HEK293 (cell line): Measurements from ENCODE around the gene RRP8.

ENCODE experiments used
- GLIS2 ChIP-seq: fragments of 450-650 bp; formaldehyde crosslinking; IDR thresholded peaks from 2 replicates; pipeline ENCODE4 v1.5.1; 2016; ENCODE audit warnings: missing biosample characterization, missing genetic modification characterization
- INSM2 ChIP-seq: fragments of 450-650 bp; formaldehyde crosslinking; IDR thresholded peaks from 2 replicates; pipeline ENCODE4 v1.5.1; 2016; ENCODE audit warnings: missing biosample characterization, missing genetic modification characterization
- KLF10 ChIP-seq: fragments of 450-650 bp; IDR thresholded peaks from 2 replicates; pipeline ENCODE4 v1.5.1; 2018; ENCODE audit warnings: missing biosample characterization, mild to moderate bottlenecking, missing genetic modification characterization
- KLF17 ChIP-seq: fragments of 450-650 bp; formaldehyde crosslinking; IDR thresholded peaks from 2 replicates; pipeline ENCODE4 v1.5.1; 2016; ENCODE audit warnings: missing biosample characterization, missing genetic modification characterization
- KLF7 ChIP-seq: fragments of 450-650 bp; formaldehyde crosslinking; IDR thresholded peaks from 2 replicates; pipeline ENCODE4 v1.5.1; 2016; ENCODE audit warnings: missing biosample characterization, missing genetic modification characterization, borderline replicate concordance
- KLF8 ChIP-seq: fragments of 450-650 bp; formaldehyde crosslinking; IDR thresholded peaks from 2 replicates; pipeline ENCODE4 v1.5.1; 2016; ENCODE audit warnings: missing biosample characterization, missing genetic modification characterization
- SCRT2 ChIP-seq: fragments of 450-650 bp; formaldehyde crosslinking; IDR thresholded peaks from 2 replicates; pipeline ENCODE4 v1.5.1; 2016; ENCODE audit warnings: missing biosample characterization, missing genetic modification characterization
- SP7 ChIP-seq: fragments of 450-650 bp; formaldehyde crosslinking; IDR thresholded peaks from 2 replicates; pipeline ENCODE4 v1.5.1; 2016; ENCODE audit warnings: missing biosample characterization, missing genetic modification characterization
- TRIM28 ChIP-seq: IDR thresholded peaks from 2 replicates; pipeline ENCODE4 v1.6.1; 2011; ENCODE audit warnings: low read length, control low read depth, borderline replicate concordance
- YY1 ChIP-seq: fragments of 450-650 bp; formaldehyde crosslinking; IDR thresholded peaks from 2 replicates; pipeline ENCODE4 v1.5.1; 2018; ENCODE audit warnings: missing biosample characterization, missing genetic modification characterization
- ZBTB11 ChIP-seq: fragments of 450-650 bp; formaldehyde crosslinking; conservative IDR thresholded peaks from 2 replicates; pipeline ENCODE4 v1.5.1; 2016; ENCODE audit warnings: low read depth, missing biosample characterization, missing genetic modification characterization
- ZBTB17 ChIP-seq: fragments of 450-650 bp; formaldehyde crosslinking; IDR thresholded peaks from 2 replicates; pipeline ENCODE4 v1.5.1; 2016; ENCODE audit warnings: missing biosample characterization, missing genetic modification characterization
- ZBTB20 ChIP-seq: fragments of 450-650 bp; formaldehyde crosslinking; IDR thresholded peaks from 2 replicates; pipeline ENCODE4 v1.5.1; 2016; ENCODE audit warnings: missing biosample characterization, missing genetic modification characterization
- ZIC2 ChIP-seq: fragments of 450-650 bp; formaldehyde crosslinking; IDR thresholded peaks from 2 replicates; pipeline ENCODE4 v1.5.1; 2016; ENCODE audit warnings: missing biosample characterization, missing genetic modification characterization
- ZNF140 ChIP-seq: fragments of 450-650 bp; formaldehyde crosslinking; IDR thresholded peaks from 2 replicates; pipeline ENCODE4 v1.5.1; 2016; ENCODE audit warnings: missing biosample characterization, missing genetic modification characterization
- ZNF19 ChIP-seq: fragments of 450-650 bp; formaldehyde crosslinking; IDR thresholded peaks from 2 replicates; pipeline ENCODE4; 2016; ENCODE audit warnings: missing biosample characterization, missing genetic modification characterization, low read depth
- ZNF335 ChIP-seq: fragments of 450-650 bp; formaldehyde crosslinking; conservative IDR thresholded peaks from 2 replicates; pipeline ENCODE4 v1.5.1; 2016; ENCODE audit warnings: missing biosample characterization, missing genetic modification characterization
- ZNF501 ChIP-seq: fragments of 450-650 bp; formaldehyde crosslinking; IDR thresholded peaks from 2 replicates; pipeline ENCODE4 v1.5.1; 2016; ENCODE audit warnings: missing biosample characterization, missing genetic modification characterization
- ZNF518A ChIP-seq: fragments of 450-650 bp; formaldehyde crosslinking; conservative IDR thresholded peaks from 2 replicates; pipeline ENCODE4 v1.5.1; 2016; ENCODE audit warnings: low read depth, missing biosample characterization, missing genetic modification characterization
- ZNF521 ChIP-seq: fragments of 450-650 bp; formaldehyde crosslinking; IDR thresholded peaks from 2 replicates; pipeline ENCODE4 v1.5.1; 2017; ENCODE audit warnings: missing biosample characterization, mild to moderate bottlenecking, missing genetic modification characterization
- ZNF626 ChIP-seq: fragments of 450-650 bp; sonication (Bioruptor Pico); formaldehyde crosslinking; IDR thresholded peaks from 2 replicates; pipeline ENCODE4 v1.5.1; 2018; ENCODE audit warnings: missing biosample characterization, missing genetic modification characterization, inconsistent platforms
- ZNF629 ChIP-seq: fragments of 450-650 bp; formaldehyde crosslinking; IDR thresholded peaks from 2 replicates; pipeline ENCODE4 v1.5.1; 2017; ENCODE audit warnings: missing biosample characterization, missing genetic modification characterization
- ZNF76 ChIP-seq: fragments of 450-650 bp; formaldehyde crosslinking; IDR thresholded peaks from 2 replicates; pipeline ENCODE4; 2016; ENCODE audit warnings: low read depth, missing biosample characterization, missing genetic modification characterization, borderline replicate concordance
- TF ChIP-seq, protein P1 (sequence below): fragments of 450-650 bp; formaldehyde crosslinking; IDR thresholded peaks from 2 replicates; pipeline ENCODE4 v1.5.1; 2016; ENCODE audit warnings: missing biosample characterization, missing genetic modification characterization
- TF ChIP-seq, protein P2 (sequence below): fragments of 450-650 bp; formaldehyde crosslinking; IDR thresholded peaks from 2 replicates; pipeline ENCODE4 v1.5.1; 2016; ENCODE audit warnings: missing biosample characterization, missing genetic modification characterization

The RRP8 gene

DNA sequence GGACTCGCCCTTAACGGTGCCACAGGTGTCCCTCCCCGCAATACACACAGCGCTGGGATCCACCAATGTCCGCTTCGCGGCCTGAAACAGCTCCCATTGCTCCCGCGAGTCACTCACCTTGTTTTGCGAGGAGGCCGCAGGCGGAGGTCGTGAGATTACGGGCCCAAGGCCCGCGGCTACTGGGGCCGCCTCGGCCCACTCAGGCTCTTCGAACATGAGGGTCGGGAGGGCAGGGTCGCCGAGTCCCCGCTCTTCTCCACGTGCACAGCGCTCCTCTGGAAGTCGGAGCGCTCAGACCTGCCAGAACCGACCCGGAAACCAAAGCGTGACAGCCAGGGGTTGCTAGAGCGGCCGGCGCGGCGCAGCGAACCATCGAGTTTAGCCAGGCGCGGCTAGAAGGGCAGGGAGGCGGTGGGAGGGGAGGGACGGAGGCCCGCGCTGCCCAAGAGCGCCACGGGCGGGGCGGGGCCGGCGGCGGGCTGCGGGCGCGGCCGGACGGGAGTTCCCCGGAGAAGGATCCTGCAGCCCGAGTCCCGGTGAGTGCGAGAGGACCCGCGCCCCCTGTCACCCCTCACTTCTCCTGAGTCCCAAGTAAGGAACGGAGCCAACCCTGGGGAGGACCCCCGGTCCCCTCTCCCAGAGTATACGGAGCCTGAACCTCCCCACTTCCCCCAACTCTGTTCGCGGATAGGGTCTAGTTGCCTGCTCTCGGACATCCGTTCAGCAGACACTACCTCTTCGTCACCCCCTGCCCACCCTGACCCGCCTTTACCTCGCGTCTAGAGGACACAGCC is at the start of gene RRP8, which contains the start of gene ILK (continued):
- TF ChIP-seq, protein P1, sequence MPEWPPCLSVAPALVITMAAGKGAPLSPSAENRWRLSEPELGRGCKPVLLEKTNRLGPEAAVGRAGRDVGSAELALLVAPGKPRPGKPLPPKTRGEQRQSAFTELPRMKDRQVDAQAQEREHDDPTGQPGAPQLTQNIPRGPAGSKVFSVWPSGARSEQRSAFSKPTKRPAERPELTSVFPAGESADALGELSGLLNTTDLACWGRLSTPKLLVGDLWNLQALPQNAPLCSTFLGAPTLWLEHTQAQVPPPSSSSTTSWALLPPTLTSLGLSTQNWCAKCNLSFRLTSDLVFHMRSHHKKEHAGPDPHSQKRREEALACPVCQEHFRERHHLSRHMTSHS (tag by site-specific recombination), result no peak
- no peak for TF ChIP-seq ZNF626 (tag by site-specific recombination)
- TF ChIP-seq TRIM28, result peak; percentile 85
- TF ChIP-seq ZNF629 (tag by site-specific recombination), result peak; percentile 65
- peak; percentile 59; the same call in 1 of the 2 replicates for TF ChIP-seq ZNF76 (tag by site-specific recombination)
- TF ChIP-seq, protein P2, sequence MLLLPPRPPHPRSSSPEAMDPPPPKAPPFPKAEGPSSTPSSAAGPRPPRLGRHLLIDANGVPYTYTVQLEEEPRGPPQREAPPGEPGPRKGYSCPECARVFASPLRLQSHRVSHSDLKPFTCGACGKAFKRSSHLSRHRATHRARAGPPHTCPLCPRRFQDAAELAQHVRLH, result 0 out of 2 replicates have a peak, but pooled peaks have one; percentile 44
- no peak for TF ChIP-seq ZNF140 (tag by site-specific recombination)
- 0 out of 2 replicates have a peak, but pooled peaks have one; percentile 10 for TF ChIP-seq ZNF501 (tag by site-specific recombination)
- peak; percentile 82 for TF ChIP-seq ZBTB11 (tag by site-specific recombination)
- TF ChIP-seq ZBTB17 (tag by site-specific recombination), result peak; percentile 39; the same call in 1 of the 2 replicates
- TF ChIP-seq YY1, result peak; percentile 60; the same call in 1 of the 2 replicates
- TF ChIP-seq KLF17 (tag by site-specific recombination), result 0 out of 2 replicates have a peak, but pooled peaks have one; percentile 24
- TF ChIP-seq ZIC2 (tag by site-specific recombination), result peak; percentile 57; the same call in 1 of the 2 replicates
- 0 out of 2 replicates have a peak, but pooled peaks have one; percentile 55 for TF ChIP-seq GLIS2 (tag by site-specific recombination)
- peak; percentile 61; the same call in 1 of the 2 replicates for TF ChIP-seq ZNF335
- TF ChIP-seq KLF10 (tag by site-specific recombination), result peak; percentile 87; the same call in 1 of the 2 replicates
- TF ChIP-seq SCRT2 (tag by site-specific recombination), result peak; percentile 97
- 0 out of 2 replicates have a peak, but pooled peaks have one; percentile 55 for TF ChIP-seq KLF7 (tag by site-specific recombination)
- TF ChIP-seq KLF8, result peak; percentile 88
- TF ChIP-seq ZNF521 (tag by site-specific recombination), result no peak
- peak; percentile 97 for TF ChIP-seq ZBTB20 (tag by site-specific recombination)
- TF ChIP-seq SP7 (tag by site-specific recombination), result peak; percentile 64; the same call in 1 of the 2 replicates
- TF ChIP-seq ZNF19 (tag by site-specific recombination), result no peak
- 0 out of 2 replicates have a peak, but pooled peaks have one; percentile 31 for TF ChIP-seq ZNF518A
- TF ChIP-seq INSM2 (tag by site-specific recombination), result 0 out of 2 replicates have a peak, but pooled peaks have one; percentile 32
